WTC11 (cell line): ENCODE measurements around the gene SPAG4. TPM values are rescaled to one million over a fixed set of nuclear protein-coding genes. Genes with fewer than 3 reads are reported as not detected.

Experiments used
- ATAC-seq: fragments of 200-7000 bp; cut with Tn5 transposase; 2 replicates; pipeline ENCODE4 v1.10.0; 2021; ENCODE audit warnings: mild to moderate bottlenecking, moderate library complexity
- CTCF ChIA-PET: fragments of 300-600 bp; sonication (Branson Sonifier 250); formaldehyde crosslinking; loops from one replicate; lab custom pipeline; 2021; ENCODE audit warnings: antibody characterized with exemption; lab: Charles Lee
- POLR2A ChIA-PET: fragments of 350-600 bp; sonication (Branson Sonifier 250); formaldehyde crosslinking; loops from one replicate; lab custom pipeline; 2021; ENCODE audit warnings: antibody characterized with exemption; lab: Charles Lee
- DNase-seq: peaks from one replicate; pipeline ENCODE4 v3.0.0; 2021; ENCODE audit warnings: low spot score
- H3K27ac Mint-ChIP-seq: 2 replicates; pipeline ENCODE4 v1.8.0; 2021; ENCODE audit warnings: mixed read lengths
- H3K27me3 Mint-ChIP-seq: 2 replicates; pipeline ENCODE4 v1.8.0; 2021; ENCODE audit warnings: low read depth, mild to moderate bottlenecking, moderate library complexity, mixed read lengths
- H3K36me3 Mint-ChIP-seq: 2 replicates; pipeline ENCODE4 v1.8.0; 2021; ENCODE audit warnings: mixed read lengths
- H3K4me1 Mint-ChIP-seq: 2 replicates; pipeline ENCODE4 v1.8.0; 2022; ENCODE audit warnings: mixed read lengths
- H3K4me3 Mint-ChIP-seq: 2 replicates; pipeline ENCODE4 v1.8.0; 2021; ENCODE audit warnings: mild to moderate bottlenecking, moderate library complexity, mixed read lengths
- H3K9me3 Mint-ChIP-seq: 2 replicates; pipeline ENCODE4 v1.8.0; 2021; ENCODE audit warnings: mixed read lengths
- CBFB ChIP-seq: sonication (generic); formaldehyde crosslinking; IDR thresholded peaks from 2 replicates; pipeline ENCODE4 v1.8.1; 2022; ENCODE audit warnings: mild to moderate bottlenecking, low read depth, missing genetic modification reagents
- CREB1 ChIP-seq: sonication (generic); formaldehyde crosslinking; IDR thresholded peaks from 2 replicates; pipeline ENCODE4 v1.8.0; 2023; ENCODE audit warnings: mild to moderate bottlenecking, missing genetic modification reagents
- ETV6 ChIP-seq: sonication (generic); formaldehyde crosslinking; IDR thresholded peaks from 2 replicates; pipeline ENCODE4 v1.8.1; 2022; ENCODE audit warnings: mild to moderate bottlenecking, missing genetic modification reagents
- FOXJ3 ChIP-seq: sonication (generic); formaldehyde crosslinking; IDR thresholded peaks from 2 replicates; pipeline ENCODE4 v1.9.0; 2021; ENCODE audit warnings: missing genetic modification reagents, mild to moderate bottlenecking, borderline replicate concordance
- GRHL2 ChIP-seq: fragments of 250-450 bp; sonication (Bioruptor Pico); IDR thresholded peaks from 2 replicates; pipeline ENCODE4 v1.8.0; 2022; ENCODE audit warnings: mild to moderate bottlenecking, moderate library complexity; ENCODE audit not compliant: insufficient replicate concordance, severe bottlenecking
- JAZF1 ChIP-seq: fragments of 250-450 bp; sonication (Bioruptor Pico); IDR thresholded peaks from 2 replicates; pipeline ENCODE4 v1.9.0; 2021; ENCODE audit warnings: moderate library complexity, mild to moderate bottlenecking, inconsistent platforms
- NR1H2 ChIP-seq: sonication (generic); formaldehyde crosslinking; IDR thresholded peaks from 2 replicates; pipeline ENCODE4 v1.9.0; 2021; ENCODE audit warnings: mild to moderate bottlenecking, moderate library complexity, missing genetic modification reagents
- OVOL2 ChIP-seq: fragments of 250-450 bp; sonication (Bioruptor Pico); IDR thresholded peaks from 2 replicates; pipeline ENCODE4 v1.9.0; 2021; ENCODE audit warnings: mild to moderate bottlenecking, borderline replicate concordance
- STAT6 ChIP-seq: sonication (generic); formaldehyde crosslinking; conservative IDR thresholded peaks from 2 replicates; pipeline ENCODE4 v1.8.1; 2023; ENCODE audit warnings: mild to moderate bottlenecking, low read depth, missing genetic modification reagents, moderate library complexity
- TCF7 ChIP-seq: sonication (generic); formaldehyde crosslinking; IDR thresholded peaks from 2 replicates; pipeline ENCODE4 v1.8.0; 2022; ENCODE audit warnings: mild to moderate bottlenecking, low read depth, missing genetic modification reagents, moderate library complexity
- ZNF396 ChIP-seq: fragments of 250-450 bp; sonication (Bioruptor Pico); IDR thresholded peaks from 2 replicates; pipeline ENCODE4 v1.8.0; 2021; ENCODE audit warnings: mild to moderate bottlenecking, moderate library complexity, borderline replicate concordance
- ZNF423 ChIP-seq: fragments of 250-450 bp; sonication (Bioruptor Pico); IDR thresholded peaks from 2 replicates; pipeline ENCODE4 v2.1.2; 2022; ENCODE audit warnings: mild to moderate bottlenecking, moderate library complexity
- ZNF532 ChIP-seq: fragments of 250-450 bp; sonication (Bioruptor Pico); IDR thresholded peaks from 2 replicates; pipeline ENCODE4 v1.9.0; 2021; ENCODE audit warnings: mild to moderate bottlenecking, borderline replicate concordance
- total RNA-seq: library from RNA; stranded (reverse); gene quantifications from 3 replicates; pipeline ENCODE4 v1.2.3, GENCODE V29; 2021
- TF ChIP-seq, protein P1 (sequence below): sonication (generic); formaldehyde crosslinking; IDR thresholded peaks from 2 replicates; pipeline ENCODE4 v1.8.1; 2022; ENCODE audit warnings: mild to moderate bottlenecking, moderate library complexity, missing genetic modification reagents
- TF ChIP-seq, protein P2 (sequence below): sonication (generic); formaldehyde crosslinking; IDR thresholded peaks from 2 replicates; pipeline ENCODE4 v1.8.1; 2023; ENCODE audit warnings: mild to moderate bottlenecking, moderate library complexity, missing genetic modification reagents
- TF ChIP-seq, protein P3 (sequence below): fragments of 250-450 bp; sonication (Bioruptor Pico); IDR thresholded peaks from 2 replicates; pipeline ENCODE4 v1.9.0; 2021; ENCODE audit warnings: moderate library complexity, mild to moderate bottlenecking, inconsistent platforms, borderline replicate concordance
- TF ChIP-seq, protein P4 (sequence below): sonication (generic); formaldehyde crosslinking; IDR thresholded peaks from 2 replicates; pipeline ENCODE4 v1.8.1; 2022; ENCODE audit warnings: low read depth, mild to moderate bottlenecking, moderate library complexity, missing genetic modification reagents, borderline replicate concordance
- TF ChIP-seq, protein P5 (sequence below): sonication (generic); formaldehyde crosslinking; IDR thresholded peaks from 2 replicates; pipeline ENCODE4 v1.8.1; 2022; ENCODE audit warnings: missing genetic modification reagents, borderline replicate concordance
- TF ChIP-seq, protein P6 (sequence below): fragments of 250-450 bp; sonication (Bioruptor Pico); IDR thresholded peaks from 2 replicates; pipeline ENCODE4 v1.8.0; 2021; ENCODE audit warnings: mild to moderate bottlenecking
- TF ChIP-seq, protein P7 (sequence below): sonication (generic); formaldehyde crosslinking; IDR thresholded peaks from 2 replicates; pipeline ENCODE4 v1.8.0; 2022; ENCODE audit warnings: mild to moderate bottlenecking, missing genetic modification reagents

SPAG4 gene
- total RNA-seq, 1 experiment from 2014 or later: 3.5 TPM

DNA sequence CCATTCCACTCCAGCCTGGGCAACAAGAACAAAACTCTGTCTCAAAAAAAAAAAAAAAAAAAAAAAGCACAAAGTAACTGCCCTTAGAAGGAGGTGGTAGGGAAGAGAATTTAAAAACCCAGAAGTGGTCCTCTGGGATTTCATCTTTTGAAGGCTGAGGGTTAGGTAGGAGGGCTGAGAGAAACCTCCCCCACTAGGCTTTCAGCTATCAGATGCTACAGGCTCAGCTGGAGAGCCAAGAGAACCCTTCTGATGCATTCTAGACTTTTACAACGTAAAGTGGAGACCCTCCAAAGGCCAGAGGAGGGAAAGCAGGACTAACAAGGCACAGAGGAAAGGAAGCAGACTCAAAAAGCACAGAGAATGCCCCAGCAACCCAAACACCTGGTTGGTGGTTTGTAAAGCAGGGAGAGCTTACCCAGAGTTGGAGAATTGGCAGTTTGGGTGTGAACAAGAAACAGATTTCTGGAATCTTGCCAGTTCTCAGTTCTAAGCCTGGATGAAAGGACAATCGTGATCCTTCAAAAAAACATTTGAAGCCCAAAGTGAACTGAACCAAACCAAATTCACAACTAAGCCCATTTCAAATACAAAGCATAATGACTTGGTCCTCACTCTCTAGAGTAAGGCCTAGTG, 23.2 kb upstream of the SPAG4 start:
- ChIA-PET POLR2A (interaction anchor here (0.7 kb wide), 2 partner anchors 116 to 481 kb away, joined by 4 read pairs; no protein-coding TSS in a partner anchor), CTCF (interaction anchor here (0.7 to 1.8 kb wide), 4 partner anchors 9 to 710 kb away, joined by 3 to 6 read pairs (median 5); no protein-coding TSS in a partner anchor)
- no peak overlapping the region for H3K27ac Mint-ChIP-seq
- no peaks in the 10 kb centered on the region for H3K36me3 Mint-ChIP-seq
- TF ChIP-seq, protein P1, sequence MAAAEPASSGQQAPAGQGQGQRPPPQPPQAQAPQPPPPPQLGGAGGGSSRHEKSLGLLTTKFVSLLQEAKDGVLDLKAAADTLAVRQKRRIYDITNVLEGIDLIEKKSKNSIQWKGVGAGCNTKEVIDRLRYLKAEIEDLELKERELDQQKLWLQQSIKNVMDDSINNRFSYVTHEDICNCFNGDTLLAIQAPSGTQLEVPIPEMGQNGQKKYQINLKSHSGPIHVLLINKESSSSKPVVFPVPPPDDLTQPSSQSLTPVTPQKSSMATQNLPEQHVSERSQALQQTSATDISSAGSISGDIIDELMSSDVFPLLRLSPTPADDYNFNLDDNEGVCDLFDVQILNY (CRISPR knock-in tag): no peak
- TF ChIP-seq, protein P2, sequence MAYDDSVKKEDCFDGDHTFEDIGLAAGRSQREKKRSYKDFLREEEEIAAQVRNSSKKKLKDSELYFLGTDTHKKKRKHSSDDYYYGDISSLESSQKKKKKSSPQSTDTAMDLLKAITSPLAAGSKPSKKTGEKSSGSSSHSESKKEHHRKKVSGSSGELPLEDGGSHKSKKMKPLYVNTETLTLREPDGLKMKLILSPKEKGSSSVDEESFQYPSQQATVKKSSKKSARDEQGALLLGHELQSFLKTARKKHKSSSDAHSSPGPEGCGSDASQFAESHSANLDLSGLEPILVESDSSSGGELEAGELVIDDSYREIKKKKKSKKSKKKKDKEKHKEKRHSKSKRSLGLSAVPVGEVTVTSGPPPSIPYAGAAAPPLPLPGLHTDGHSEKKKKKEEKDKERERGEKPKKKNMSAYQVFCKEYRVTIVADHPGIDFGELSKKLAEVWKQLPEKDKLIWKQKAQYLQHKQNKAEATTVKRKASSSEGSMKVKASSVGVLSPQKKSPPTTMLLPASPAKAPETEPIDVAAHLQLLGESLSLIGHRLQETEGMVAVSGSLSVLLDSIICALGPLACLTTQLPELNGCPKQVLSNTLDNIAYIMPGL: no peak
- TF ChIP-seq ZNF396 (CRISPR knock-in tag) (no peak), ETV6 (no peak), ZNF423 (CRISPR knock-in tag) (no peak), FOXJ3 (CRISPR knock-in tag) (no peak), GRHL2 (CRISPR knock-in tag) (no peak), JAZF1 (CRISPR knock-in tag) (no peak), NR1H2 (CRISPR knock-in tag) (no peak), STAT6 (no peak), TCF7 (CRISPR knock-in tag) (no peak), OVOL2 (CRISPR knock-in tag) (no peak), CREB1 (CRISPR knock-in tag) (no peak), ZNF532 (CRISPR knock-in tag) (no peak), CBFB (CRISPR knock-in tag) (no peak)
- TF ChIP-seq, protein P3, sequence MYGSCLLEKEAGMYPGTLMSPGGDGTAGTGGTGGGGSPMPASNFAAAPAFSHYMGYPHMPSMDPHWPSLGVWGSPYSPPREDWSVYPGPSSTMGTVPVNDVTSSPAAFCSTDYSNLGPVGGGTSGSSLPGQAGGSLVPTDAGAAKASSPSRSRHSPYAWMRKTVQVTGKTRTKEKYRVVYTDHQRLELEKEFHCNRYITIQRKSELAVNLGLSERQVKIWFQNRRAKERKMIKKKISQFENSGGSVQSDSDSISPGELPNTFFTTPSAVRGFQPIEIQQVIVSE (CRISPR knock-in tag): no peak
- TF ChIP-seq, protein P4, sequence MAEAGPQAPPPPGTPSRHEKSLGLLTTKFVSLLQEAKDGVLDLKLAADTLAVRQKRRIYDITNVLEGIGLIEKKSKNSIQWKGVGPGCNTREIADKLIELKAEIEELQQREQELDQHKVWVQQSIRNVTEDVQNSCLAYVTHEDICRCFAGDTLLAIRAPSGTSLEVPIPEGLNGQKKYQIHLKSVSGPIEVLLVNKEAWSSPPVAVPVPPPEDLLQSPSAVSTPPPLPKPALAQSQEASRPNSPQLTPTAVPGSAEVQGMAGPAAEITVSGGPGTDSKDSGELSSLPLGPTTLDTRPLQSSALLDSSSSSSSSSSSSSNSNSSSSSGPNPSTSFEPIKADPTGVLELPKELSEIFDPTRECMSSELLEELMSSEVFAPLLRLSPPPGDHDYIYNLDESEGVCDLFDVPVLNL: no peak
- TF ChIP-seq, protein P5, sequence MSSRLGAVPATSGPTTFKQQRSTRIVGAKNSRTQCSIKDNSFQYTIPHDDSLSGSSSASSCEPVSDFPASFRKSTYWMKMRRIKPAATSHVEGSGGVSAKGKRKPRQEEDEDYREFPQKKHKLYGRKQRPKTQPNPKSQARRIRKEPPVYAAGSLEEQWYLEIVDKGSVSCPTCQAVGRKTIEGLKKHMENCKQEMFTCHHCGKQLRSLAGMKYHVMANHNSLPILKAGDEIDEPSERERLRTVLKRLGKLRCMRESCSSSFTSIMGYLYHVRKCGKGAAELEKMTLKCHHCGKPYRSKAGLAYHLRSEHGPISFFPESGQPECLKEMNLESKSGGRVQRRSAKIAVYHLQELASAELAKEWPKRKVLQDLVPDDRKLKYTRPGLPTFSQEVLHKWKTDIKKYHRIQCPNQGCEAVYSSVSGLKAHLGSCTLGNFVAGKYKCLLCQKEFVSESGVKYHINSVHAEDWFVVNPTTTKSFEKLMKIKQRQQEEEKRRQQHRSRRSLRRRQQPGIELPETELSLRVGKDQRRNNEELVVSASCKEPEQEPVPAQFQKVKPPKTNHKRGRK: no peak
- TF ChIP-seq, protein P6, sequence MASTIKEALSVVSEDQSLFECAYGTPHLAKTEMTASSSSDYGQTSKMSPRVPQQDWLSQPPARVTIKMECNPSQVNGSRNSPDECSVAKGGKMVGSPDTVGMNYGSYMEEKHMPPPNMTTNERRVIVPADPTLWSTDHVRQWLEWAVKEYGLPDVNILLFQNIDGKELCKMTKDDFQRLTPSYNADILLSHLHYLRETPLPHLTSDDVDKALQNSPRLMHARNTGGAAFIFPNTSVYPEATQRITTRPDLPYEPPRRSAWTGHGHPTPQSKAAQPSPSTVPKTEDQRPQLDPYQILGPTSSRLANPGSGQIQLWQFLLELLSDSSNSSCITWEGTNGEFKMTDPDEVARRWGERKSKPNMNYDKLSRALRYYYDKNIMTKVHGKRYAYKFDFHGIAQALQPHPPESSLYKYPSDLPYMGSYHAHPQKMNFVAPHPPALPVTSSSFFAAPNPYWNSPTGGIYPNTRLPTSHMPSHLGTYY (CRISPR knock-in tag): no peak
- TF ChIP-seq, protein P7, sequence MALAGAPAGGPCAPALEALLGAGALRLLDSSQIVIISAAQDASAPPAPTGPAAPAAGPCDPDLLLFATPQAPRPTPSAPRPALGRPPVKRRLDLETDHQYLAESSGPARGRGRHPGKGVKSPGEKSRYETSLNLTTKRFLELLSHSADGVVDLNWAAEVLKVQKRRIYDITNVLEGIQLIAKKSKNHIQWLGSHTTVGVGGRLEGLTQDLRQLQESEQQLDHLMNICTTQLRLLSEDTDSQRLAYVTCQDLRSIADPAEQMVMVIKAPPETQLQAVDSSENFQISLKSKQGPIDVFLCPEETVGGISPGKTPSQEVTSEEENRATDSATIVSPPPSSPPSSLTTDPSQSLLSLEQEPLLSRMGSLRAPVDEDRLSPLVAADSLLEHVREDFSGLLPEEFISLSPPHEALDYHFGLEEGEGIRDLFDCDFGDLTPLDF (CRISPR knock-in tag): no peak
- ATAC-seq (peak; percentile 32; the same call in 1 of the 2 replicates), DNase-seq (no peak)
- H3K27me3 Mint-ChIP-seq: peaks cover 6% of the 10 kb centered on the region; the same call in 1 of the 2 replicates
- peaks cover 4% of the 10 kb centered on the region; the same call in 1 of the 2 replicates for H3K4me1 Mint-ChIP-seq
- no peaks in the 10 kb centered on the region for H3K9me3 Mint-ChIP-seq
- no peak overlapping the region for H3K4me3 Mint-ChIP-seq
